ENCODE measurements around the gene FZR1.

FZR1 gene

DNA sequence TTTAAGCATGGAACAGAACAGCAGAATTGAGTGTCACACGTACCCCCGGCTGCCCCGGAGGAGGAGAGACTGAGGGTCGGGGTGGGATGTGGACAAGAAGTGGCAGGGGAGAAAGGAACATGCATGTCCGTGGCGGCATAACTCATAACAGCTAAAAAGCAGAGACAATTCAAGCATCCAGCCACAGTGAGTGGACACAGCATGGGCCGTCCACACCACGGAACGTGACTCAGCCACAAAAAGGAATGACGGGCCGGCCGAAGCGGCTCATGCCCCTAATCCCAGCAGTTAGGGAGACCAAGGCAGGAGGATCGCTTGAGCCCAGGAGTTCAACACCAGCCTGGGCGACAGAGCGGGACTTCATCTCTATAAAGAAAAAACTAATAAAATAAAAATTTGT lies 13.2 kb upstream of the FZR1 start:
- H3K27ac ChIP-seq: no peak overlapping the region
- peaks cover 38% of the 10 kb centered on the region for H3K36me3 ChIP-seq
- no peaks in the 10 kb centered on the region for H3K27me3 ChIP-seq (ENCODE audit: insufficient read depth, low read depth, severe bottlenecking)
- H3K9me3 ChIP-seq (ENCODE audit: severe bottlenecking): no peaks in the 10 kb centered on the region
- TF ChIP-seq, protein P1, sequence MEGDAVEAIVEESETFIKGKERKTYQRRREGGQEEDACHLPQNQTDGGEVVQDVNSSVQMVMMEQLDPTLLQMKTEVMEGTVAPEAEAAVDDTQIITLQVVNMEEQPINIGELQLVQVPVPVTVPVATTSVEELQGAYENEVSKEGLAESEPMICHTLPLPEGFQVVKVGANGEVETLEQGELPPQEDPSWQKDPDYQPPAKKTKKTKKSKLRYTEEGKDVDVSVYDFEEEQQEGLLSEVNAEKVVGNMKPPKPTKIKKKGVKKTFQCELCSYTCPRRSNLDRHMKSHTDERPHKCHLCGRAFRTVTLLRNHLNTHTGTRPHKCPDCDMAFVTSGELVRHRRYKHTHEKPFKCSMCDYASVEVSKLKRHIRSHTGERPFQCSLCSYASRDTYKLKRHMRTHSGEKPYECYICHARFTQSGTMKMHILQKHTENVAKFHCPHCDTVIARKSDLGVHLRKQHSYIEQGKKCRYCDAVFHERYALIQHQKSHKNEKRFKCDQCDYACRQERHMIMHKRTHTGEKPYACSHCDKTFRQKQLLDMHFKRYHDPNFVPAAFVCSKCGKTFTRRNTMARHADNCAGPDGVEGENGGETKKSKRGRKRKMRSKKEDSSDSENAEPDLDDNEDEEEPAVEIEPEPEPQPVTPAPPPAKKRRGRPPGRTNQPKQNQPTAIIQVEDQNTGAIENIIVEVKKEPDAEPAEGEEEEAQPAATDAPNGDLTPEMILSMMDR (IDR thresholded peaks at IDR 0.05; ENCODE audit: low read depth, low read length): no peak
- no peak overlapping the region for H3K4me3 ChIP-seq (ENCODE audit: low read depth, low read length)
- no peak for DNase-seq

- Histone ChIP-seq H3K4me3 (ENCODE audit: low read depth, low read length) (no peak overlapping the region), H3K27me3 (ENCODE audit: insufficient read depth, low read depth, severe bottlenecking) (no peaks in the 10 kb centered on the region), H3K9me3 (ENCODE audit: severe bottlenecking) (no peaks in the 10 kb centered on the region), H3K36me3 (peaks cover 38% of the 10 kb centered on the region), H3K27ac (no peak overlapping the region)
- TF ChIP-seq, protein P1 (IDR thresholded peaks at IDR 0.05; ENCODE audit: low read depth, low read length): no peak
- DNase-seq: no peak
These were observed 12.5 kb upstream of the FZR1 start for GRCh38 chr19:3493651-3494050.

DNA sequence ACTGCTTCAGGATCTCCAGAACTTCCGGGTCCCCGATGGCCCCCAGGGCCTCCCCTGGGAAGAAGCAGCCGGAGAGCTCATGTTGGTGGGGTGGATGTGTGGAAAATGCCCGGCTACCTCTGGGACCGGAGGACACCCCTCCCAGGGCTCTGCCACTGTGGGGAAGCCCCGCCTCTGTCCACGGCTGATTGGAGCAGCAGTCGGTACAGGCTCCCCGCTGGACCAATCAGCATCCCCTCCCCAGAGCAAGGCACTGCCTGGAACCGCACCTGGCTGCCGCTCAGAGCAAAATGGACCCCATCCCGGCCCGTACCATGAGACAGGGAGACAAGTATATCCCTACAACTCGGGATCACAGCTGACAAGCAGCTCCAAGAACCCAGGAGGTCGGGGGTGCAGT lies 12.1 kb upstream of the FZR1 start:
- Histone ChIP-seq H3K36me3 (peaks cover 38% of the 10 kb centered on the region), H3K4me3 (ENCODE audit: low read depth, low read length) (no peak overlapping the region), H3K9me3 (ENCODE audit: severe bottlenecking) (no peaks in the 10 kb centered on the region), H3K27me3 (ENCODE audit: insufficient read depth, low read depth, severe bottlenecking) (no peaks in the 10 kb centered on the region), H3K27ac (no peak overlapping the region)
- TF ChIP-seq, protein P1 (IDR thresholded peaks at IDR 0.05; ENCODE audit: low read depth, low read length): no peak
- DNase-seq: peak; percentile 61

GRCh38 chr19:3494559-3494958 lies 11.6 kb upstream of the FZR1 start:
- Histone ChIP-seq H3K9me3 (ENCODE audit: severe bottlenecking) (no peaks in the 10 kb centered on the region), H3K27ac (no peak overlapping the region), H3K36me3 (peaks cover 38% of the 10 kb centered on the region), H3K4me3 (ENCODE audit: low read depth, low read length) (no peak overlapping the region), H3K27me3 (ENCODE audit: insufficient read depth, low read depth, severe bottlenecking) (no peaks in the 10 kb centered on the region)
- DNase-seq: no peak
- TF ChIP-seq, protein P1 (IDR thresholded peaks at IDR 0.05; ENCODE audit: low read depth, low read length): no peak

DNA sequence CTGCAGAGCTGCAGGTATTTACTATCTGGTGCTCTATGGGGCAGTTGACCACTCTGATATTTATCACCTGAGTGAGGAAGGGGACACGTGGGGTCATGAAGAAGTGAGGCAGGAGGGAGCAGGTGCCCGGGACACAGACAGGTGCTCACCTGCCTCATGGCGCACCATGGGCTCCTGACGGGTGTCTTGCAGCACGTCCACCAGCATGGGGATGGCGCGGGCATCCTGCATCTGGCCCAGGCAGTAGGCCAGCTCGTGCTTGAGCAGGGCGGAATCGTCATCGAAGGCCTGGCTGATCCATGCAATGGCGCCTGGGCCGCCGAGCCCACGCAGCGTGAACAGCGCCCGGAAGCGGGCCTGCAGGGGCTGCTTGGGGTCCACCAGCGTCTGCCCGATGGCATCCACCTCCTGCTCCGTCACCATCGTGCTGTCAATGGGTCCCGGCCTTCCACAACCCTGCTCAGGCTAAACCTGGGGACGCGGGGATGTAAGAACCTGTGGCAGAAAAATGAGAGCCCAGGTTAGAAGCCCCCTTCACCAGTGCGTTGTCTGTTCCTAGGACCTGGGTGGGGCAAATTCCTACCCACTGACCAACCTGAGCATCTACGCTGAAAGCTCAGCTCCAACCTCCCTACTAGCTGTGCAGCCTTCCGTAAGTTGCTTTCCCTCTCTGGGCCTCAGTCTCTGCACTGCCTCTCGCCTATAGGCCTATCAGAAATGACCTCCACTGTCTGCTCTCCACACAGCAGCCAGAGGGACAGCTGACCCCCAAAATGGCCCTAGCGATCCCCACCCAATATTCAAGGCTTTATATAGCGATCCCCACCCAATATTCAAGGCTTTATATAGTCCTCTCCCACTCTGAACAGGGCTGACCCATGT lies 9.5 kb upstream of the FZR1 start:
- DNase-seq: no peak
- H3K27me3 ChIP-seq (ENCODE audit: insufficient read depth, low read depth, severe bottlenecking): no peaks in the 10 kb centered on the region
- H3K4me3 ChIP-seq (ENCODE audit: low read depth, low read length): no peak overlapping the region
- H3K27ac ChIP-seq: no peak overlapping the region
- no peaks in the 10 kb centered on the region for H3K9me3 ChIP-seq (ENCODE audit: severe bottlenecking)
- H3K36me3 ChIP-seq: peaks cover 34% of the 10 kb centered on the region
- TF ChIP-seq, protein P1 (IDR thresholded peaks at IDR 0.05; ENCODE audit: low read depth, low read length): no peak

All from WERI-Rb-1 (cell line).